ENCODE measurements around the gene NRP1. TPM values are rescaled to one million over a fixed set of nuclear protein-coding genes. Genes with fewer than 3 reads are reported as not detected.
A peak's percentile ranks its signal among the peaks of the same experiment; 100 is the strongest.

Gene NRP1
- total RNA-seq, 4 donors from 2014 or later, result 20.4 to 29.0 (median 22.1) TPM

DNA sequence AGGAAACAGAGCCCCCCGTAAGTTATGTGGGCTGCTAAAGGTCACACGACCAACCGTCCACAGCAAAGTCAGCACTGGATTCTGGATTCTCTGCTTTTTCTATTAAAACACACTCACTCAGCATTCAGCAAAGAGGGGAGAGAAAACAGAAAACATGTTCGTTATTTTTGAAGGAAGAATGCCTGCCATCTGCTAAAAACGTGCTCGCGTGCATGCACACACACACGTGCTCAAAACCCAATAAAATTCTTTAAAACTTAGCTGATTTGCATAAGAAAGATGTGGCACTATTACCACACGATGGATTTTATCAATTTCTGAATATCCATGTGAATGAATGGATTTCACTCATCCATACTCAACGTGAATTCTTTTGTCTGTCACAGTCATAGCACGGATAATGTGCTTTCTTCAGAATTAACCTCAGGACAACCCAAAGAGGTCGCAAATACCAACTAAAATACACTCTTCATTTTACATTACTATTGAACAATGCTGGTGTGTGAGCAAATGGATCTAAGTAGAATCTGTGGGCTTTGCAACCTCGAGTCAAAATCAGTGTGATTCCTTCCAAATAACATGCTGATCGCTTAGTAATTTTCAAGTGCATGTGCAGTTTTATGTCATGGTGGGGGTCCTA, 40.8 kb downstream of the NRP1 start:
- H3K4me1 ChIP-seq, result peaks cover 34 to 70% of the 10 kb centered on the region in 2 donors
- DNase-seq (no peak), ATAC-seq (no peak)
- no peaks in the 10 kb centered on the region for H3K9me3 ChIP-seq
- no peaks in the 10 kb centered on the region for H3K27me3 ChIP-seq
- H3K4me3 ChIP-seq, result no peak overlapping the region
- peak overlapping the region; percentile 20 to 54 (median 52) for H3K27ac ChIP-seq
- in situ Hi-C loops (cut with MboI; ENCODE audit: low sequenced_read_pairs in 4 of 4) (no loop called here), intact Hi-C loops (cut with DNase I; ENCODE audit: low total_unique reads) (no loop called here)
- TF ChIP-seq, protein P1, sequence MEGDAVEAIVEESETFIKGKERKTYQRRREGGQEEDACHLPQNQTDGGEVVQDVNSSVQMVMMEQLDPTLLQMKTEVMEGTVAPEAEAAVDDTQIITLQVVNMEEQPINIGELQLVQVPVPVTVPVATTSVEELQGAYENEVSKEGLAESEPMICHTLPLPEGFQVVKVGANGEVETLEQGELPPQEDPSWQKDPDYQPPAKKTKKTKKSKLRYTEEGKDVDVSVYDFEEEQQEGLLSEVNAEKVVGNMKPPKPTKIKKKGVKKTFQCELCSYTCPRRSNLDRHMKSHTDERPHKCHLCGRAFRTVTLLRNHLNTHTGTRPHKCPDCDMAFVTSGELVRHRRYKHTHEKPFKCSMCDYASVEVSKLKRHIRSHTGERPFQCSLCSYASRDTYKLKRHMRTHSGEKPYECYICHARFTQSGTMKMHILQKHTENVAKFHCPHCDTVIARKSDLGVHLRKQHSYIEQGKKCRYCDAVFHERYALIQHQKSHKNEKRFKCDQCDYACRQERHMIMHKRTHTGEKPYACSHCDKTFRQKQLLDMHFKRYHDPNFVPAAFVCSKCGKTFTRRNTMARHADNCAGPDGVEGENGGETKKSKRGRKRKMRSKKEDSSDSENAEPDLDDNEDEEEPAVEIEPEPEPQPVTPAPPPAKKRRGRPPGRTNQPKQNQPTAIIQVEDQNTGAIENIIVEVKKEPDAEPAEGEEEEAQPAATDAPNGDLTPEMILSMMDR (IDR thresholded peaks at IDR 0.05 in 4 of 5, conservative IDR thresholded peaks at IDR 0.05 in 1 of 5), result no peak
- TF ChIP-seq POLR2A (IDR thresholded peaks at IDR 0.05), result no peak
- H3K36me3 ChIP-seq, result no peaks in the 10 kb centered on the region

DNA sequence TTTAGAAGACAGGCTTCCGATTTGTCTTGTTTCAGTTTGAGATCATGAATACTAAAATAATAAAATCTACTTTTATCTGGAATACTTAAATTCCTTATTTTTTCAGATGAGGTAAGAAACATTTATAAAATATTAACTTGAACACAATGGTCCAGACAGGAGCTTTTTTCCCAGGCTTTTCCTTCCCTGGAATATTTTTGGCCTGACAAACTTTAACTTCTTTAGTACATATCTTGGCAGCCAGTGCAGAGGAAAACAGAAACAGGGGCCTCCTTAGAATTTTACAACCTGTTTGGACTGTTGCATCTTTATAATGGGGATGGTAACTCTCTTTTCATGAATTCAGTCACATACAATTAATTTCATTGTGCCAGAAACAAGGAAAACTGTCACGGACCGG, 41.4 kb downstream of the NRP1 start:
- no peak for ATAC-seq
- H3K9me3 ChIP-seq, result no peaks in the 10 kb centered on the region
- intact Hi-C loops (cut with DNase I; ENCODE audit: low total_unique reads), result no loop called here

DNA sequence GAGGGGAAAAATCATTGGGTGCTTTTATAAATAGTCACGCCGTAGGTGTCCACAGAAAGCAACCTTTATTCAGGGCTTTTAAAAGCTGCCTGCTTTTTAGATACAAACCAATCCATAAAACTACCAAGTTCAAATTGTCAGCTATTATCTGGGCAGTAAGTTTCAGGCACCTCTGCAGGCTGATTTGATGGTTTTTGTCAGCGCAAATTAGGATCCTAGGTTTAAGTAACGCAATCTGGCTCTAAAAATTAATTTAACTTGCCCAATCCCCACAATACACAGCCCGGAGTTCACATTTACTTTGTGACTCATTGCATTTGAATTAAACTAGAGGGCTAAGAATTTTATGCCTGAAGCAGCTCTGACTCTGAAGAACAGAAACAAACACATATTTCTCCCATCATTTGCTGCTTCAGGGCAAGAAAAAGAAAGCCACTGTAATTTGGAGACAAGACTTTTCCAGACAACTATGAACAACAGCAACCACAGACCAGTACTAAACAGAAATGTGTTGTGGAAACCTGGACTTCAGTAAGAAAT, 43.3 kb downstream of the NRP1 start:
- in situ Hi-C loops (cut with MboI; ENCODE audit: low sequenced_read_pairs in 4 of 4), result no loop called here
- ATAC-seq, result peak; percentile 59 to 69
- no peaks in the 10 kb centered on the region for H3K27me3 ChIP-seq

More for the DNA sequence above, 41.4 kb downstream of the NRP1 start:
- Histone ChIP-seq H3K27ac (peak overlapping the region; percentile 20 to 54 (median 52)), H3K36me3 (no peaks in the 10 kb centered on the region), H3K4me1 (peaks cover 34 to 70% of the 10 kb centered on the region in 2 donors), H3K27me3 (no peaks in the 10 kb centered on the region), H3K4me3 (no peak overlapping the region)
- TF ChIP-seq POLR2A (IDR thresholded peaks at IDR 0.05), result no peak
- TF ChIP-seq, protein P1 (IDR thresholded peaks at IDR 0.05 in 4 of 5, conservative IDR thresholded peaks at IDR 0.05 in 1 of 5), result no peak
- DNase-seq, result no peak
- in situ Hi-C loops (cut with MboI; ENCODE audit: low sequenced_read_pairs in 4 of 4), result no loop called here

DNA sequence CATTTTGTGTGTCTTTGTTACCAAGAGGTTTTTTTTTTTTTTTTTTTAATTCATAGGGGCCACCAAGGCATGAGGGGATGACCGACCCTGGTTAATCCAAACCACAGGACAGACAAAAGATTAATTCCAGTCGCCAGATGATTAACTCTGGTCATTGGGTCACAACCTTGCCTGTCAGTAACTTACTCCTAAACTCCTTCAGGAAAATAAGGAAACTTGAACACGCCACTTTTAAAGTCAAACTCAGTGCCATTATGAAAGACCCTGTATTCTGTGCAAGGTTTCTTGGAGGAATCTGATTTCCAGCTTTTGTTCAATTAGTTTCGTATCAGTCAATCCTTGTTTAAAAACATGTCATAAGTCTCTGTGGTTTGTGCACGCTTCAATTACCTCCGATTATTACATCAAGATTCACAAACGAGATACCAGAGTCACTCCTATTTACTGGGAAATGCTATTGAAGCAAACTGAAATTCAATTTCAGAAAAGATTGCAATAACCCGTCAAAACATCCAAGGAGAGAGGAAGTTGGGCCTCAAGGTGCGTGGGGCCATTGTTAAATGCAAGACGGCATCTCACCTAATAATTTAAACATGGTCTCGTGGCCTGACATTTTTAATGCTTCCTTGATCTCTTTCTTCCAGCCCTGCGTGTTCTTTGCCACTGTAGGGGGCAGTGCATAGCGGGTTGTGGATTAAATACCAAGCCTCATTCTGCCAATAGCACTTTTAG, 44.0 kb downstream of the NRP1 start:
- intact Hi-C loops (cut with DNase I; ENCODE audit: low total_unique reads), result no loop called here
- Histone ChIP-seq H3K27ac (peak overlapping the region in 3 of 4 donors; percentile 50 to 54 (median 53)), H3K27me3 (no peaks in the 10 kb centered on the region), H3K4me3 (no peak overlapping the region), H3K36me3 (no peaks in the 10 kb centered on the region), H3K4me1 (peaks cover 53 to 77% of the 10 kb centered on the region in 2 donors), H3K9me3 (no peaks in the 10 kb centered on the region)
- in situ Hi-C loops (cut with MboI; ENCODE audit: low sequenced_read_pairs in 4 of 4), result no loop called here
- DNase-seq, result no peak
- no peak for ATAC-seq
- TF ChIP-seq, protein P1 (IDR thresholded peaks at IDR 0.05 in 4 of 5, conservative IDR thresholded peaks at IDR 0.05 in 1 of 5), result no peak
- TF ChIP-seq POLR2A (IDR thresholded peaks at IDR 0.05), result no peak

More for the DNA sequence above, 43.3 kb downstream of the NRP1 start:
- DNase-seq, result no peak
- intact Hi-C loops (cut with DNase I; ENCODE audit: low total_unique reads), result no loop called here
- Histone ChIP-seq H3K9me3 (no peaks in the 10 kb centered on the region), H3K4me1 (peaks cover 46 to 76% of the 10 kb centered on the region in 2 donors), H3K36me3 (no peaks in the 10 kb centered on the region), H3K27ac (peak overlapping the region in 3 of 4 donors; percentile 50 to 54 (median 53)), H3K4me3 (no peak overlapping the region)
- TF ChIP-seq, protein P1 (IDR thresholded peaks at IDR 0.05 in 4 of 5, conservative IDR thresholded peaks at IDR 0.05 in 1 of 5), result no peak
- no peak for TF ChIP-seq POLR2A (IDR thresholded peaks at IDR 0.05)
